ENCODE data around the gene KLHL8. TPM values are rescaled to one million over a fixed set of nuclear protein-coding genes. Genes with fewer than 3 reads are reported as not detected.
A peak's percentile ranks its signal among the peaks of the same experiment; 100 is the strongest.
"Not testable (repeated sequence)": the region's sequence is repeated elsewhere in the genome, so short reads cannot be mapped to it uniquely, and the experiment has no call there.

KLHL8 gene
- total RNA-seq, 6 experiments from 2014 or later = 8.0 to 11.5 (median 9.8) TPM

DNA sequence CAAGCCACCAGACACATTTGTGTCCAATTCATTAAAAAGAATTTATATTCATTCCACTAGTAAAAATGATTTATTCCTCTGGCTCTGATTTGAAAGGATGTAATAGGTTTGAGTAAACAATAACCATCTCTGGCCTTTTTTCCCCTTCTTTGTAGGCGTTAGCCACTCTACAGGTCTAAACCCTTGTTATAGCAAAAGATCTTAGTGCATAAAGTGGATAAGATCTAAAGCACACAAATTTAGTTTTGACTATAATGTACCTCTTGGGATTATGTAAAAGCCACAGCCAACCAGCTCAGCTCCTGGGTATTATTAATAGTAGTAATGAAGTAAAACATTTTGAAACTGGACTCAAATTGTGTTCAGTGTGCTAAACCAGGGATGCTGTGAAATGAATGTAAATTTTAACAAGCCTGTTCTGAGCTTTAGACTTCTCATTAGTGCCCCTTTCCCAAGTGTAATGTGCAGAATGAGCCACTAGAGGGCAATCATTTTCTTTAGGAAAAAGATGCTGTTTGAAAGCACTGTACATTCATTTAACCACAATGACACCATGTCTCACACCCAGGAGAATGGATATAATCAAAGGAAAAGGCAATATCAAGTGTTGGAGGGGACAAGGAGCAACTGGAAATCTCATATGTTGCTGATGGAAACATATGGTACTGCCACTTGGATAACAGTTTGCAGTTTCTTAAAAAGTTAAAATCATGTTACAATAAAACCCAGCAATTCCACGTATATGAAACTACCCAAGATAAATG lies 69.7 kb downstream of the KLHL8 start:
- TF ChIP-seq, protein P1, sequence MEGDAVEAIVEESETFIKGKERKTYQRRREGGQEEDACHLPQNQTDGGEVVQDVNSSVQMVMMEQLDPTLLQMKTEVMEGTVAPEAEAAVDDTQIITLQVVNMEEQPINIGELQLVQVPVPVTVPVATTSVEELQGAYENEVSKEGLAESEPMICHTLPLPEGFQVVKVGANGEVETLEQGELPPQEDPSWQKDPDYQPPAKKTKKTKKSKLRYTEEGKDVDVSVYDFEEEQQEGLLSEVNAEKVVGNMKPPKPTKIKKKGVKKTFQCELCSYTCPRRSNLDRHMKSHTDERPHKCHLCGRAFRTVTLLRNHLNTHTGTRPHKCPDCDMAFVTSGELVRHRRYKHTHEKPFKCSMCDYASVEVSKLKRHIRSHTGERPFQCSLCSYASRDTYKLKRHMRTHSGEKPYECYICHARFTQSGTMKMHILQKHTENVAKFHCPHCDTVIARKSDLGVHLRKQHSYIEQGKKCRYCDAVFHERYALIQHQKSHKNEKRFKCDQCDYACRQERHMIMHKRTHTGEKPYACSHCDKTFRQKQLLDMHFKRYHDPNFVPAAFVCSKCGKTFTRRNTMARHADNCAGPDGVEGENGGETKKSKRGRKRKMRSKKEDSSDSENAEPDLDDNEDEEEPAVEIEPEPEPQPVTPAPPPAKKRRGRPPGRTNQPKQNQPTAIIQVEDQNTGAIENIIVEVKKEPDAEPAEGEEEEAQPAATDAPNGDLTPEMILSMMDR (IDR thresholded peaks at IDR 0.05) = peak; percentile 97
- Mint-ChIP-seq H3K36me3 (ENCODE audit: low read depth) (no peaks in the 10 kb centered on the region; the same call in 1 of the 2 replicates), H3K4me1 (ENCODE audit: low read depth) (peaks cover 32% of the 10 kb centered on the region), H3K27ac (no peak overlapping the region; the same call in 1 of the 2 replicates), H3K4me3 (no peak overlapping the region), H3K9me3 (no peaks in the 10 kb centered on the region), H3K27me3 (ENCODE audit: insufficient read depth) (no peaks in the 10 kb centered on the region)
- peak; percentile 73 for DNase-seq

DNA sequence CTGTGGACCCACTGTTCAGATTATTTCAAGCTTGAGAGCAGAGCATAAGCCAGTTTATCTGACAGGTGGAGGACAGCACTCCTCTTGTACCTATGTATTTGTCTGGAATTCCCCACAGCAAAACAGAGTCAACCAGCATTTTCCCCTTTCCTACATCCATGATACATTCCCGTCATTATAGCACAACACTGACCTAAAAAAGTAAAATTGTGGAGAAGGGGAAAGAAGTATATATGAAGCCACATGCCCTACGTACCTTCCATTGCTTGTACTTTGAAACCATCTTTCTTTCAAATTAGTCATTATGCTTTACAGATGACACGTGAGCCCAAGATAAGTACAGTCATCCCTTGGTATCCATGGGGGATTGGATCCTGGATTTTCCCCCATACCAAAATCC lies 73.3 kb downstream of the KLHL8 start:
- Mint-ChIP-seq H3K27ac (no peak overlapping the region), H3K27me3 (ENCODE audit: insufficient read depth) (no peaks in the 10 kb centered on the region), H3K9me3 (no peaks in the 10 kb centered on the region), H3K4me3 (no peak overlapping the region), H3K4me1 (ENCODE audit: low read depth) (peaks cover 17% of the 10 kb centered on the region), H3K36me3 (ENCODE audit: low read depth) (no peaks in the 10 kb centered on the region; the same call in 1 of the 2 replicates)
- TF ChIP-seq, protein P1 (IDR thresholded peaks at IDR 0.05) = no peak
- no peak for DNase-seq

DNA sequence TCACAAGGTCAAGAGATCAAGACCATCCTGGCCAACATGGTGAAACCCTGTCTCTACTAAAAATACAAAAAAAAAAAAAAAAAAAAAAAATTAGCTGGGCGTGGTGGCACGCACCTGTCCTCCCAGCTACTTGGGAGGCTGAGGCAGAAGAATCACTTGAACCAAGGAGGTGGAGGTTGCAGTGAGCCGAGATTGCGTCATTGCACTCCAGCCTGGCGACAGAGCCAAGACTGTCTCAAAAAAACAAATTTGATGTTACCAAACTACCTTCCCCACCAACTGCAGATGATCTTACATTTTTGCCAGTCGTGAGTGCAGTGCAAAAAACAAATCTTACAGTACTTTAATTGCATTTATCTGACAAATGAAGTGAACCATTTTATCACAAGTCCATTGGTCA lies 74.5 kb downstream of the KLHL8 start:
- DNase-seq; H3K27ac Mint-ChIP-seq; H3K9me3 Mint-ChIP-seq; H3K36me3 Mint-ChIP-seq (ENCODE audit: low read depth); H3K4me3 Mint-ChIP-seq; H3K27me3 Mint-ChIP-seq (ENCODE audit: insufficient read depth); H3K4me1 Mint-ChIP-seq (ENCODE audit: low read depth): not testable (repeated sequence)

- TF ChIP-seq, protein P1 (IDR thresholded peaks at IDR 0.05) = no peak
- Mint-ChIP-seq H3K4me1 (ENCODE audit: low read depth) (no peaks in the 10 kb centered on the region), H3K4me3 (no peak overlapping the region), H3K27me3 (ENCODE audit: insufficient read depth) (no peaks in the 10 kb centered on the region), H3K36me3 (ENCODE audit: low read depth) (peaks cover 6% of the 10 kb centered on the region; the same call in 1 of the 2 replicates), H3K9me3 (no peaks in the 10 kb centered on the region), H3K27ac (no peak overlapping the region)
- no peak for DNase-seq
Observed at GRCh38 chr4:87144356-87144755, 76.1 kb downstream of the KLHL8 start.

GRCh38 chr4:87141428-87141827 lies 79.0 kb downstream of the KLHL8 start:
- Mint-ChIP-seq H3K4me1 (ENCODE audit: low read depth) (no peaks in the 10 kb centered on the region), H3K36me3 (ENCODE audit: low read depth) (peaks cover 6% of the 10 kb centered on the region; the same call in 1 of the 2 replicates), H3K27me3 (ENCODE audit: insufficient read depth) (no peaks in the 10 kb centered on the region), H3K27ac (no peak overlapping the region), H3K9me3 (no peaks in the 10 kb centered on the region), H3K4me3 (no peak overlapping the region)
- no peak for DNase-seq
- TF ChIP-seq, protein P1 (IDR thresholded peaks at IDR 0.05) = no peak

DNA sequence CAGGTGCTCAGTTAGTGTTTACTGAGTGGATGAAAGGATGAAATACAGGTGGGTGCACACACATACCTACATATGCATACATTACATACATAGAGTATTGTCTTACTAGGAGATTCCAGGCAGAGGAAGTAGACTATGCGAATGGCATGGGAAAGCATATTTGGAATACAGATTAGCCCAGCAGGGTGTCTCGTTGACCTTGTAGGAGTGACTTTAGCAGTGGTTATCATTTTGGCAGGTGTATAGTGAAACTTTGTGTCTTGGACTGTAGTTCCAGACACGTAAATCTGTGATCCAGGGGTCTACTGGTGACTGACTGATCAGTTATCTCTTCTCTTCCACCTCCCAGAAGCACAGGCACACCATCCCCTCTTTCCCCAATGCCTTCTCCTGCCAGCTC lies 86.3 kb downstream of the KLHL8 start:
- Mint-ChIP-seq H3K9me3 (no peaks in the 10 kb centered on the region), H3K36me3 (ENCODE audit: low read depth) (peaks cover 19% of the 10 kb centered on the region)

More for the DNA sequence above, 86.3 kb downstream of the KLHL8 start:
- Mint-ChIP-seq H3K27me3 (ENCODE audit: insufficient read depth) (no peaks in the 10 kb centered on the region), H3K27ac (no peak overlapping the region), H3K4me3 (no peak overlapping the region), H3K4me1 (ENCODE audit: low read depth) (no peaks in the 10 kb centered on the region)
- no peak for DNase-seq
- TF ChIP-seq, protein P1 (IDR thresholded peaks at IDR 0.05) = no peak
